Activated CD8-positive, alpha-beta memory T cell treated with anti-CD3 and anti-CD28 coated beads, Interleukin-2, amount 50 U/mL, for 48 hours (primary cell): ENCODE data around the gene RGMA.

Experiments
- DNase-seq: peaks from one replicate; pipeline ENCODE4 v3.0.0-alpha.2; 2020

The RGMA gene

GRCh38 chr15:93091465-93091864 is 2.5 kb upstream of the RGMA start:
- no peak for DNase-seq

GRCh38 chr15:93089727-93090305 is 805 bp upstream of the RGMA start:
- DNase-seq = no peak

DNA sequence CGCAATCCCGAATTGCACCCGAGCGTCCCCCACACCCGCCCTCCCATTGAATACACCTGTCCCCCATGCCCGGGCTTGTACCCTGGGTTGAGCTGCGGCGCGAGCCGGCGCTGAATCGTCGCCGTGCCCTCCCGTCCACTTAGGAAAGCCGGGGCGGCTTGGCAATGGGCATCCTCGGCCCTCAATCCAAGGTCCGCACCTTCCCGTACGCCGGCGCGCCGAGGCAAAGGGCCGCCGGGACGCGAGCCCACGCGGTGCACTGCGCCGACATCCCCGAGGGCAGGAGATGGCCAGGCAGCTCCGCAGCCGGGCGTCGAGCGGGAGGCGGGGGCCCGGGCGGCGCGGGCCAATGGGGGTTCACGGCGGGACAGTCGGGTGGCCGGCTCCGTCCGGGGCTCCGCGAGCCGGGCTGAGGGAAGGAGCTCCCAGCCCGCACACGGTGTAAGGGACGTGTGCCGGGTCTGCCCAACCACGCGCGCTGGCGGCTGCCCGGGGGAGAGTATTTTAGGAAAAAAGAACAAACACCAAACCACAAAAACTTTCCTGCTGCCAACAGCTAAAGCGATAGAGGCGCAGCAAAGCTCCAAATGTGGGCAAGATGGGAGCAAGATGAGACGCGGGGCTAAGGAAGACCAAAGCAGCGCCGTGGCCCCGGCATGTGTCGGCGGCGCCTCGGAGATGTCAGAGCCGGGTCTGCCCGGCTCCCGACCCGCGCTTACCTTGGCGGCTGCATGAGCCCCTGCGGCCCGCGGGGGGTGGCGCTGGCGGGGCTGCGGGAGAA is 621 bp downstream of the RGMA start:
- peak; percentile 65 for DNase-seq

- DNase-seq = peak; percentile 86
These were observed 1.2 kb downstream of the RGMA start for GRCh38 chr15:93087825-93088199.

DNA sequence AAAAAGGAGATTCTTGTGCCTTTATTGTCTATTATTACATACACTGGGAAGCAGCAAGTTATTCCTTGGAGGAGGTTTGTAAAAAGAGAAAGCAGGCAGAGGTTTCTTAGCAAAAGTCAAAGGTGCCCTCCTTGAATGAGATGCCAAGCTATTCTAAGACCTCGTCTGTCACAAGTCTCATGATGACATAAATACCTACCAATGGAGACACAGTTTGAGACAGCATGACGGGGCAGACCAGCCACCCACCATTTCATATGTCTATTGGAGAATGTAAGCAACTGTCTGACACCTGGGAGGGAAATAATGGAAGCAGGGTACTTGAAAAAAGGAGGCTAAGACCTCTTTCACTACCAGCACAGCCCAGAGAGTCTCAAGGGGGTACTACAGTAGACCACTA is 2.2 kb downstream of the RGMA start:
- DNase-seq = no peak

GRCh38 chr15:93085692-93086091 is 3.3 kb downstream of the RGMA start:
- DNase-seq = no peak

- no peak for DNase-seq
These were observed 6.2 kb downstream of the RGMA start for GRCh38 chr15:93082861-93083260.

DNA sequence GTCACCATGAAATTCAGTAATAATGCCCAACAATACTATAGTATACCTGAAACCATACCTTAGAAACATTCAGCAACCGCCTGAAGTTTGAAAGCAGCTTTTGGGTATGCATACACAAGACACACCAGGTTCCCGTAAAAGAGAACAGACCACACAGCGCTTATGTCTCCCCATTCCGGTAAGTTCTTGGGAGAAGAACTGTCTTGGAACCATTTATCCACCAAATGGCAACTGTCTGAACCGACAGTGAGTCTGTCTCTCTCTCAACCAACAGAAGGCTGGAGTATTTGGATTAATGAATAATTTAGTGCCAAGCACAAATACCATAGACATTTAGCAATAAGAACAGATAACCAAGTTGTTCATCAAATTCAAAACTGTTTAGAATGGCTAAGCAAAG is 7.6 kb downstream of the RGMA start:
- no peak for DNase-seq

DNA sequence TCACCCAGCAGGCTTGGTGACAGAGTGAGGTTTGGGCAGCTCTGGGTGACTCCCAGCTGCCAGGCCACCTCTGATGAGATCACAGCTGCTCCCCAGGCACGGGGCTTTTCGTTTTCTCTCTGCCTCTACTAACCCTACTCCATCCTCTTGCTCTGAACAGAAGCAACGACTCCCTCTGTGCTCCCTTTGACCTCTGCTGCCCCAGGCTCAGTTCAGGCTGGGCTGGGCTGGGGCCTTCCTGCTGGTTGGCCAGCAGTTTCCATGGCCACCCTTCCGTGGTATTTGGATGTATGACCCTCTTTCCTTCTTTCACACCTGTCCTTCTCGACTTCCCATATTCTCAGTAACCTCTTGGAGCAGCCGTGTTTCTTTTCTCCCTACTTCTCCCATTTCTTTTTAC is 8.6 kb downstream of the RGMA start:
- no peak for DNase-seq

- no peak for DNase-seq
These were observed 12.1 kb downstream of the RGMA start for GRCh38 chr15:93076875-93077274.

GRCh38 chr15:93076217-93076616 is 12.8 kb downstream of the RGMA start:
- no peak for DNase-seq

- no peak for DNase-seq
These were observed 14.4 kb downstream of the RGMA start for GRCh38 chr15:93074599-93074998.

DNA sequence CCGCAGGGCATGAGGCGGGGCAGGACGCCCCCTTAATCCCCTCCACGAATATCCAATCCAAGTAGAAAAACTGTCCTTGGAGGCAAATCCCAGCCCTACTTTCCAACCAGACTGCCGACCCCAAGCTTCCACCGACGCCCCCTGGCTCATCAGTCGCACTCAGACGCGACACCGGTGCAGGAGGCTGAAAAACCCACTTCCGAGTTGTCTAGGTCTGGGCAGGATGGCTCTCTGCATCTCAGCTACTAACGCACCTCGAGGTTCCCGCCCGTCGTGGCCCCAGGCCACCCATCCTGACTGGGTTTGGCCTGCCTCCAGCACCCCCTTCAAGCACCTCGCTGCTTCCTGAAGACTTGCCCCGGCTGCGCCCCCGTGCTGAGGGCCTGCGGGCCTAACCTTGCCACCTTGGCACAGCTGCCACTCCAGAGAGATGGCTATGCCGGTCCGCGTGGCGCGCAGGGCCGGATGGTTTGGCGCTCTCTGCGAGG is 15.5 kb downstream of the RGMA start:
- DNase-seq = no peak

GRCh38 chr15:93072411-93073394 is 16.3 kb downstream of the RGMA start:
- peak; percentile 52 for DNase-seq

- no peak for DNase-seq
These were observed 17.0 kb downstream of the RGMA start for GRCh38 chr15:93072011-93072410.

DNA sequence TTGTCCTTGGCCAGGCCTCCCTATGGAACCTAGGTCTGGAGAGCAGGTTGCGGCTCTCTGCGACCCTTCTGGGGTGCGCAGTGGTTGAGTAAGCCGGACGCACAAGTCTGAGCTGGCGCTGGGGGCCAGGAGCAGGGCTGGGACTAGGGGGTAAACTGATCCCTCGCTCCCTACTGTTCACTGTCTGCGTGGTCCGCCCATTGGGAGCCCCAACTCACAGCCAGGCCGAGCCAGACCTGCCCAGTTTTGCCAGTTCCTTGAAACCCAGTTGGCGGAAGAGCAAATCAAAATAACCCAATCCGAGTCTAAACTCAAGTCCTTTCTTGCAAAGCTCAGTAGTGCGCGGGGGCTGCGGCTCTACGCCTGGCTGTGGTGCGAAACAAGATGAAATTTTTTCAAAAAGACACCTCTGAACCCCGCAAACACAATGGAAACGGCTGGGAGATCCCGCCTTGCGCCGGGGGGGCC is 17.5 kb downstream of the RGMA start:
- DNase-seq = no peak

- DNase-seq = no peak
These were observed 18.3 kb downstream of the RGMA start for GRCh38 chr15:93070551-93071296.

DNA sequence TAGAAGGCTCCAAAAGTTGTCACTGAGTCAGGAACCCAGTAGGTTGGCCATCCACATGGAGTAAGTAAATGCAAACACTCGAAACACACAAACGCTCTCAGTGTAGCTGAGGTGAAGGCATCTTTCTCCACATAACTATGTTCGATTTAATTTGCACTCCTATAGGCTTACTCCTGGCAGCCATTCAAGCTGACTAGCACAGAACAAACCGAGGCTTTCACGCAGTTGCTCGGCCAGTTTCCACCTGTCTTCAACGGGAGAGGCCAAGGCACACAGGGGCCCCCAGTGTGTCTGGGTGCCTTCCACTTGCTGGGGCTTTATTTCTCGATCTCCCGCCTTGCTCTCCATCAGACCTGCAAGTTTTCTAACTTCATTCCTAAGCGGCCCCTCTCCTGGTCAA is 18.9 kb downstream of the RGMA start:
- no peak for DNase-seq

DNA sequence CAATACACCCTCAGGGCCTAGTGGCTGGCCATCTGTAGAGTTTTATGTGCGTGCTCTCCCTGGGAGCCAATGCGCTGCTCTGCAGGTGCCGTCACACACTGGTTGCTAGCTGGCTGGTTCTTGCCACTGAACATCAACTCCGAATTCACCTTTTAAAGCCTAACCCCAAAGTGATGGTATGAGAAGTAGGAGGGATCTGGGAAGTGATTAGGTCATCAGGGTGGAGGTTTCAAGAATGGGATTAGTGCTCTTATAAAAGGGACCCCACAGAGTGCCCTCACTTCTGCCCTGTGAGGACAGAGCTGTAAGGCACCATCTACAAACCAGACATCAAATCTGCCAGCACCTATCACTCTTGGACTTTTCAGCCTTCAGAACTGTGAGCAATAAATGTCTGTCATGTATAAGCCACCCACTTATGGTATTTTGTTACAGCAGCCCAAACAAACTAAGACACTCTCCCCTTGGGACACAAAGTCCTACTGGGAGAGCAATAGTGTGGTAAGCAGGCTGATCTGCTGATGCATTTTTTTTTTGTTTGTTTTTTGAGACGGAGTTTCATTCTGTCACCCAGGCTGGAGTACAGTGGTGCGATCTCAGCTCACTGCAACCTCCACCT is 20.3 kb downstream of the RGMA start:
- no peak for DNase-seq

DNA sequence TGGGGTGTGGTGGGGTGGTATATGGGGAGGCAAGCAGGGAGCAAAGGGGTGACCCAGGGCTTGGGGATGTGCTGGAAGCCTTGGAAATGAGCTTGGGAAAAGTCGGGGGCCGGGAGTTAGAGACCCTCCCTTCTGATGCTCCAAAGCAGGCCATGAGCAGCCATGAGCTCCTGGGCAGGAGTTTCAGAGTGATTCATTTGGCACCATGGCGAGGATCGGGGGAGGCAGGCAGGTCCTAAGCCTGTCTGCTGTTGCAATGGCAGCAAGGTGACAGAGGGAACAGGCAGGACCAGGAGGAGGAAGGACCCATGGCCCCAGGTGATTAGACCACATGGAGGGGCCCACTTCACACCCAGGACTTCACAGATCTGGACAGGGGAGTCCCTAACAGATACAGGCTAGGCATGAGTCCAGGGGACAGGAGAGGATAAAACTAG is 21.3 kb downstream of the RGMA start:
- DNase-seq = no peak

- DNase-seq = no peak
These were observed 22.0 kb downstream of the RGMA start for GRCh38 chr15:93066834-93067648.
